ENCODE data around the gene RCAN2.

GRCh38 chr6:46271107-46271506 lies 220.1 kb downstream of the RCAN2 start:
- TF ChIP-seq EP300 (IDR thresholded peaks at IDR 0.05) (no peak), CTCF (IDR thresholded peaks at IDR 0.05) (no peak), POLR2A (IDR thresholded peaks at IDR 0.05) (no peak)
